Tibial nerve (tissue), 4 donors: ENCODE results near the gene SLC14A1. TPM values are rescaled to one million over a fixed set of nuclear protein-coding genes. Genes with fewer than 3 reads are reported as not detected.
A peak's percentile ranks its signal among the peaks of the same experiment; 100 is the strongest.

Experiments
- DNase-seq, 2 donors: peaks; one replicate each; pipeline ENCODE4 v3.0.0-alpha.2; 2019; ENCODE audit warnings: low spot score in 2 of 2
- H3K27ac ChIP-seq, 4 donors: fragments of 200-600 bp; sonication (generic) in 3 of 4; one replicate each; pipeline ENCODE4 v1.5.1; 2017 to 2019; ENCODE audit warnings: mild to moderate bottlenecking in 1 of 4
- H3K27me3 ChIP-seq, 2 donors: fragments of 200-600 bp; sonication (generic) in 1 of 2; one replicate each; pipeline versions ENCODE4 v1.5.1 to v1.6.0; 2017 to 2019
- H3K36me3 ChIP-seq, 3 donors: fragments of 200-600 bp; sonication (generic); one replicate each; pipeline ENCODE4 v1.5.1; 2018 to 2019
- H3K4me1 ChIP-seq, 4 donors: fragments of 200-600 bp; sonication (generic) in 3 of 4; one replicate each; pipeline ENCODE4 v1.5.1; 2017 to 2019
- H3K4me3 ChIP-seq, 4 donors: fragments of 200-600 bp; sonication (generic) in 3 of 4; one replicate each; pipeline ENCODE4 v1.5.1; 2017 to 2019; ENCODE audit warnings: mild to moderate bottlenecking in 1 of 4, moderate library complexity in 1 of 4
- H3K9me3 ChIP-seq, 4 donors: fragments of 200-600 bp; sonication (generic) in 3 of 4; one replicate each; pipeline ENCODE4 v1.5.1; 2017 to 2019
- CTCF ChIP-seq, 5 experiments: fragments of 200-600 bp in 3 of 5; fragments of 450-650 bp in 2 of 5; sonication (generic) in 3 of 5; IDR thresholded peaks; one replicate each; pipeline ENCODE4 v1.5.1; 2016 to 2019; ENCODE audit warnings: antibody characterized with exemption in 5 of 5, mild to moderate bottlenecking in 3 of 5, moderate library complexity in 2 of 5
- EP300 ChIP-seq, 2 donors: sonication (generic); formaldehyde crosslinking; IDR thresholded peaks; one replicate each; pipeline ENCODE4 v1.6.1; 2017; ENCODE audit warnings: antibody characterized with exemption in 2 of 2, mild to moderate bottlenecking in 1 of 2
- POLR2A ChIP-seq, 2 donors: fragments of 450-650 bp; IDR thresholded peaks; one replicate each; pipeline ENCODE4 v1.6.1; 2017; ENCODE audit warnings: antibody characterized with exemption in 2 of 2, mild to moderate bottlenecking in 2 of 2, moderate library complexity in 2 of 2
- WGBS, 2 donors: methylation state at CpG; one replicate each; pipeline ENCODE4 v1.1.5; 2018; 5-methylcytosine and 5-hydroxymethylcytosine counted together
- total RNA-seq, 4 donors: library from RNA; depleted of rRNA; stranded (reverse); fragments of >200 nt; gene quantifications; one replicate each; pipeline ENCODE4 v1.1.0, GENCODE V29; 2016

The SLC14A1 gene
- total RNA-seq, 4 donors from 2014 or later, result 0.39 to 3.7 (median 0.60) TPM; not detected in 1

GRCh38 chr18:45728336-45729010 is 4.5 kb downstream of the SLC14A1 start:
- Histone ChIP-seq H3K4me1 (peaks cover 0 to 10% (median 0%) of the 10 kb centered on the region in 4 donors), H3K9me3 (no peaks in the 10 kb centered on the region), H3K4me3 (no peak overlapping the region), H3K27me3 (no peaks in the 10 kb centered on the region), H3K36me3 (no peaks in the 10 kb centered on the region), H3K27ac (no peak overlapping the region)
- DNase-seq, result no peak
- WGBS, 2 donors, result 45 to 52% methylated on average over 2 of the region's 2 CpGs
- TF ChIP-seq EP300 (IDR thresholded peaks at IDR 0.05) (no peak), POLR2A (IDR thresholded peaks at IDR 0.05) (no peak), CTCF (IDR thresholded peaks at IDR 0.05) (no peak)

GRCh38 chr18:45730832-45731575 is 7.0 kb downstream of the SLC14A1 start:
- H3K4me1 ChIP-seq, result peaks cover 0 to 10% (median 0%) of the 10 kb centered on the region in 4 donors
- DNase-seq, result no peak
- 64 to 75% methylated on average over 6 of the region's 6 CpGs for WGBS, 2 donors
- no peaks in the 10 kb centered on the region for H3K36me3 ChIP-seq
- no peaks in the 10 kb centered on the region for H3K9me3 ChIP-seq
- no peaks in the 10 kb centered on the region for H3K27me3 ChIP-seq
- no peak overlapping the region for H3K4me3 ChIP-seq
- H3K27ac ChIP-seq, result peak overlapping the region in 1 of 4 donors; percentile 11
- TF ChIP-seq POLR2A (IDR thresholded peaks at IDR 0.05), result no peak
- no peak for TF ChIP-seq CTCF (IDR thresholded peaks at IDR 0.05)
- no peak for TF ChIP-seq EP300 (IDR thresholded peaks at IDR 0.05)

- WGBS, 2 donors, result 50 to 84% methylated on average over 2 of the region's 2 CpGs
- no peaks in the 10 kb centered on the region for H3K36me3 ChIP-seq
- peak in 1 of 2 donors; percentile 32 for TF ChIP-seq EP300 (IDR thresholded peaks at IDR 0.05)
- no peak for TF ChIP-seq POLR2A (IDR thresholded peaks at IDR 0.05)
- no peak overlapping the region for H3K4me3 ChIP-seq
- peaks cover 0 to 10% (median 0%) of the 10 kb centered on the region in 4 donors for H3K4me1 ChIP-seq
- no peaks in the 10 kb centered on the region for H3K27me3 ChIP-seq
- H3K9me3 ChIP-seq, result no peaks in the 10 kb centered on the region
- peak in 1 of 2 donors; percentile 16 for DNase-seq
- peak overlapping the region in 1 of 4 donors; percentile 11 for H3K27ac ChIP-seq
These were observed 7.7 kb downstream of the SLC14A1 start for GRCh38 chr18:45731716-45732115.

- WGBS, 2 donors, result 80 to 88% methylated on average over 7 of the region's 7 CpGs
These were observed 9.6 kb downstream of the SLC14A1 start for GRCh38 chr18:45733535-45733934.

GRCh38 chr18:45734505-45734904 is 10.5 kb downstream of the SLC14A1 start:
- 85 to 90% methylated on average over 5 of the region's 5 CpGs for WGBS, 2 donors
- Histone ChIP-seq H3K27ac (no peak overlapping the region), H3K4me1 (peaks cover 0 to 10% (median 0%) of the 10 kb centered on the region in 4 donors), H3K4me3 (no peak overlapping the region), H3K36me3 (no peaks in the 10 kb centered on the region), H3K9me3 (no peaks in the 10 kb centered on the region), H3K27me3 (no peaks in the 10 kb centered on the region)
- no peak for TF ChIP-seq POLR2A (IDR thresholded peaks at IDR 0.05)
- TF ChIP-seq CTCF (IDR thresholded peaks at IDR 0.05), result no peak
- TF ChIP-seq EP300 (IDR thresholded peaks at IDR 0.05), result no peak
- no peak for DNase-seq

More at GRCh38 chr18:45733535-45733934, 9.6 kb downstream of the SLC14A1 start:
- no peak for DNase-seq
- Histone ChIP-seq H3K9me3 (no peaks in the 10 kb centered on the region), H3K4me1 (peaks cover 0 to 10% (median 0%) of the 10 kb centered on the region in 4 donors), H3K36me3 (no peaks in the 10 kb centered on the region), H3K27ac (no peak overlapping the region), H3K4me3 (no peak overlapping the region), H3K27me3 (no peaks in the 10 kb centered on the region)
- TF ChIP-seq EP300 (IDR thresholded peaks at IDR 0.05) (no peak), POLR2A (IDR thresholded peaks at IDR 0.05) (no peak), CTCF (IDR thresholded peaks at IDR 0.05) (no peak)
